SIG-M5 (cell line): ENCODE results near the gene ARMC10.
"Not testable (repeated sequence)": the region's sequence is repeated elsewhere in the genome, so short reads cannot be mapped to it uniquely, and the experiment has no call there.

ENCODE experiments used
- DNase-seq: peaks from one replicate; lab custom pipeline; 2025; lab: John Stamatoyannopoulos, UW

ARMC10 gene

DNA sequence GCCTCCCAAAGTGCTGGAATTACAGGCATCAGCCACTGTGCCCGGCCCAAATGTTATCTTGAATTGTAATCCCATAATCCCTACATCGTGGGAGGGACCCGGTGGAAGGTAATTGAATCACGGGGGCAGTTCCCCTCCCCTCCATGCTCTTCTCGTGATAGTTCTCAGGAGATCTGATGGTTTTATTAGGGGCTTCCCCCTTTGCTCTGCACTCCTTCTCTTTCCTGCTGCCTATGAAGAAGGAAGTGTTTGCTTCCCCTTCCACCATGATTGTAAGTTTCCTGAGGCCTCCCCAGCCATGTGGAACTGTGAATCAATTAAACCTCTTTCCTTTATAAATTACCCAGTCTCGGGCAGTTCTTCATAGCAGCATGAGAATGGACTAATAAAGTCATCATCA lies 3.3 kb downstream of the ARMC10 start:
- DNase-seq, result not testable (repeated sequence)

GRCh38 chr7:103079836-103080235 lies 4.9 kb downstream of the ARMC10 start:
- no peak for DNase-seq

DNA sequence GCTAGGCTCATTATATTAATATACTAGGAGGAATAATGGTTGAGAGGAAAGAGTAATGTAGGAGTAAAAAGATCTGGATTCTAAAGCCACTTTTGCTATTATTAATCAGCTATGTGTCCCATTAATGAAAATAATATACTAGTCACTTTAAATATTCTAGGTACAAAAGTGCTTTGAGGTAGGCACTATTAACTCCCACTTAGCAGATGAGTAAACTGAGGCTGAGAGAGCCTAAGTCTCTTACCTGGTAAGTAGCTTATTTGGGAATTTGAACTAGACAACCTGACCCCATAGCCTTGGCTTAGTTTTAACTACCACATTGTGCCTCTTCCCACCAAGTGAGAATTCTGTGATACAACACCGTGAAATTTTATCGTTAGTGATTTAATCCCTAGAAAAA lies 6.0 kb downstream of the ARMC10 start:
- DNase-seq, result no peak

DNA sequence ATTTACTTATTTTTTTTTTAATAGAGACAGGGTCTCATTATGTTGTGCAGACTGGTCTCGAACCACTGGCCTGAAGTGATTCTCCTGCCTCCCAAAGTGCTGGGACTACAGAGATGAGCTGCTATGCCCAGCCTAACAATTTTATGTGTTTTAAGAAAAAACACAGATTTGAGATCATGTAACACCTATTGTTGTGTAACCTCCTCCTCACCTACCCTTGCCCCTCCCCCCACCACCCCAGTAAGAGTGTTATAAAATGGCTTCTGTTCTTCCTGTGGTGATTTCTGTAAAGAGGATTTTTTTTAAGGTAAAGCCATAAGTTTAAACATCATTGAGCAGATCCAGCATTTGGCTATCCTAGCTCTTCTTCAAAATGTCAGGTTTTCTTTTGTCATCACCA lies 7.6 kb downstream of the ARMC10 start:
- DNase-seq, result no peak

DNA sequence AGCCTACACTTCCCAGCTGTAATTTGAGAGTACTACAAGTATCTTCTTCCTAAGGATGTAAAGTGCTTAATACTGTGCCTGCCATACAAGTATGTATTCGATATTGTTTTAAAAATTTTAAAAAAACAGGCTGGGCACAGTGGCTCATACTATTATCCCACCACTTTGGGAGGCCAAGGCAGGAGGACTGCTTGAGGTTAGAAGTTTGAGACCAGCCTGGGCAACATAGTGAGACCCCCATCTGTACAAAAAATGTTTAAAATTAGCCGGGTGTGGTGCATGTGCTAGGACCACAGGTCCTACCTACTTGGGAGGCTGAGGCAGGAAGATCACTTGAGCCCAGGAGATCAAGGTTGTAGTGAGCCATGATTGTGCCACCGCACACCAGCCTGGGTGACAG lies 8.3 kb downstream of the ARMC10 start:
- DNase-seq, result no peak

DNA sequence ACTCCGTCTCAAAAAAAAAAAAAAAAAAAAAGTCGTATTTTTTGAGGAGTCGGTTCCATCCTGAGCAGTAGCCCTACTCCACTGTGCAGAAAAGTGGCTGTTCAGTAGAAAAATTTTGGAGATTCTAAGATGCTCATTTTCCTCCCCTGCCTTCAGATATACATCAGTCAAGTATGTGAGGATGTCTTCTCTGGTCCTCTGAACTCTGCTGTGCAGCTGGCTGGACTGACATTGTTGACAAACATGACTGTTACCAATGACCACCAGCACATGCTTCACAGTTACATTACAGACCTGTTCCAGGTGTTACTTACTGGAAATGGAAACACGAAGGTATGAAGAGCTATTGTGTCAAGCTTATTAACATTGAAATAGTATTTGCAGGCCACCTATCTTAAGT lies 17.4 kb downstream of the ARMC10 start:
- not testable (repeated sequence) for DNase-seq

- DNase-seq, result no peak
Measured at GRCh38 chr7:103093429-103093828, 18.5 kb downstream of the ARMC10 start.

DNA sequence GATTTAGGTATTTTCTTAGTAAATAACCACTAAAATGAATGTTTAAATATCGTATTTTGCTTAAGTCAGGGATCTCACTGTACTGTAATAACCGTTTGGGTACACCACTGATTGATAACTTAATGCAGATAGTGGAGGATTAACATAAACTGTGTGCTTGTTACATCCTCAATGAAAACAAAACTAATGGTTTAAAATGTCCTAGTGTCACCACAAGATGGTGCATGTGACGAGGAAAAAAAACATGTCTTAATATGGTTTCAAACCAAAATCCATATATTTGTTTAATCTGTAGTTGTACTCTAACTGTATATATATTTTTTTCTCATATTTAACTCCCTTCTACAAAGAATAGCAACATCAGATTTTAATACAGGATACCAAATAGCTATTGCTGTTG lies 19.2 kb downstream of the ARMC10 start:
- DNase-seq, result no peak

DNA sequence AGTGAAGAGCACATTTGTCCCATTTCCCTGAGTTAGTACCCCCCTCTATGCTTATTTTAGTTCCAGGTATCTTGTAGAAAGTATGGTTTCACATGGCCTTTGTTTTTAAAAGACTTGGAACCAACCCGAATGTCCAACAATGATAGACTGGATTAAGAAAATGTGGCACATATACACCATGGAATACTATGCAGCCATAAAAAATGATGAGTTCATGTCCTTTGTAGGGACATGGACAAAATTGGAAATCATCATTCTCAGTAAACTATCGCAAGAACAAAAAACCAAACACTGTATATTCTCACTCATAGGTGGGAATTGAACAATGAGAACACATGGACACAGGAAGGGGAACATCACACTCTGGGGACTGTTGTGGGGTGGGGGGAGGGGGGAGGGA lies 20.6 kb downstream of the ARMC10 start:
- not testable (repeated sequence) for DNase-seq

GRCh38 chr7:103097041-103097440 lies 22.1 kb downstream of the ARMC10 start:
- DNase-seq, result no peak

- DNase-seq, result no peak
Measured at GRCh38 chr7:103100348-103100747, 25.4 kb downstream of the ARMC10 start.

GRCh38 chr7:103101543-103101942 lies 26.6 kb downstream of the ARMC10 start:
- DNase-seq, result no peak

- DNase-seq, result no peak
Measured at GRCh38 chr7:103106005-103106702, 31.2 kb downstream of the ARMC10 start.

- DNase-seq, result not testable (repeated sequence)
Measured at GRCh38 chr7:103106703-103107070, 31.7 kb downstream of the ARMC10 start.

DNA sequence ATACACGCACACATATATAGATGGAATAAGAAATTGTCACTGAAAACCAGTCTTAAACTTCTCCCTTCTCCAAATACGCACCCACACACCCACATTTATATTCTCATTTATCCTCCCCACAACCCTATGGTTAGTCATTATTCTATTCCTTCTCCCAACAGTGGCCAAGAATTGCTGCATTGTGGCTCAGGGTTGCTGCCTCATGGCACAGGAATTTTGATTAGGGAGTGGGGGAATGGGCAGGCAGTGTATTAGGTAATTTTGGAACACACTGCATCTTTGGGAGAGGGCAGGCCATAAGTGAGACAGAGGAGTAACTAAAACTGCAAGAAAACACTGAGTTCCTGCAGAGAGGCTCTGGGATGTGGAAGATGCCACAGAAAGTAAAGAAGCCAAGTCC lies 38.2 kb downstream of the ARMC10 start:
- no peak for DNase-seq

GRCh38 chr7:103114576-103115008 lies 39.7 kb downstream of the ARMC10 start:
- DNase-seq, result no peak

DNA sequence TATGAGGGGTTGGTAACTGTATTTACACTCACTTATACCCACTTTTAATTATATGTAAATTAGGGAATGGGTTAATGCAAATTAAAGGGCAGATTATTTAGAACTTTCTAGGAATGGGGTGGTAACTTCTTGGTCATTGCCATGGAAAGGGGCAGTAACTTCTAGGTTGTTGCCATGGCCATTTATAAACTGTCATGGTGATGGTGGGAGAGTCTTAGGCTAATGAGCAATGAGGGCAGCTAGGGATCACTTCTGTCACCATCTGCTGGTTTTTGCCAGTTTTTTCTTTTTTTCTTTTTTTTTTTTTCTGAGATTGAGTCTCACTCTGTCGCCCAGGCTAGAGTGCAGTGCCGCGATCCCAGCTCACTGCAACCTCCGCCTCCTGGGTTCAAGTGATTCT lies 40.8 kb downstream of the ARMC10 start:
- DNase-seq, result no peak

DNA sequence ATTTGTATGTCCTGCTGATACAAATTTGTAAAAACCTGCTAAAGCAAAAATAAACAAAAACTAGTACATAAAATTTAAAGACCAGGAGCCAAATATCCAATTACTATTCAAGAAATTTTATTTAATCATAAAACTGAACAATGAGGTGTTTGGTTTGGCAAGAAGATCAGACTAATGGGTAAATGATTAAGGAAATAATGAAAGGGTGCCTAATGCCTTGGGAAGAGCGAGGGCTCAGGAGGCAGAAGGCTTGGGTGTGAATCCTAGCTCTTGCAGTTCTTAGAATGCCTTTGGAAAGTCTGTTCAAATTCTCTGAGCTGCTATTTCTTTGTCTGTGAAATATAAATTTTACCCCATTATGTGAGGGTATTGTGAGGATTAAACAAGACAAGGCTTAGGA lies 41.6 kb downstream of the ARMC10 start:
- no peak for DNase-seq

DNA sequence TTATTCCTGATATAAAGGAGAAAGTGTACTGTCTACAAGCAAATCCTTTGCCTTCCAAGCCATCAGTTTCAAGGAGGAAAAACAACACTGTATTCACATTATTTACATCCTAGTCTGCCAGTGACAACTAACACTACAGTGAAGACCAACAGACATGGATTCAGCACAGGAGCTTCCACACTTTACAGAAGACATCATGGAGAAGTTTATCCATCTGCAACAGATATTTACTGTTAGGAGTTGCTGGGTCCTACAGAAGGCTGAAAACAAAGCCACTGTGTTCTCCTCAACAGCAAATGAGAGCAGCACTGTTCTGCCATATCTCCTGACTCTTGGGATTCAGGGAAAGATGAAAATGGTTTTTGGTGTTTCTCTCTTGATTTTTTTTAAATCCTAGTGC lies 42.1 kb downstream of the ARMC10 start:
- DNase-seq, result no peak

- DNase-seq, result no peak
Measured at GRCh38 chr7:103117465-103117864, 42.5 kb downstream of the ARMC10 start.

- no peak for DNase-seq
Measured at GRCh38 chr7:103119791-103120291, 44.9 kb downstream of the ARMC10 start.

DNA sequence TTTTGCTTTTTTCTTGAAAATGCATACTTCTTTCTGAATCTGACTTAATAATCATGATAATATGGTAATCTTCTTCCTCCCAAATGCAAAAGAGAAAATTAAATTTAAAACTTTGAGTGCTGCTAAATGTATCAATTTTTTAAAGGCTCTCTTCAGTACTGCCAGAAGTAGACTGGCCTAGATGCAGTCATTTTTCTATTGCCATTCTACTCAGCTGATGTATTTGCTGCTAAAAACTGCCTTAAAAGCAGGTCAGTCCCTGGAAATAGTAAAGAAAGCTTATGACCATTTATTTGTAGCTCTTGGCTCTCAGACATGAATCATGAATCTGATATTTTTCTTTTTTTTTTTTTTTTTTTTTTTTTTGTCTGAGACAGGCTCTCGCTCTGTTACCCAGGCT lies 45.4 kb downstream of the ARMC10 start:
- no peak for DNase-seq

DNA sequence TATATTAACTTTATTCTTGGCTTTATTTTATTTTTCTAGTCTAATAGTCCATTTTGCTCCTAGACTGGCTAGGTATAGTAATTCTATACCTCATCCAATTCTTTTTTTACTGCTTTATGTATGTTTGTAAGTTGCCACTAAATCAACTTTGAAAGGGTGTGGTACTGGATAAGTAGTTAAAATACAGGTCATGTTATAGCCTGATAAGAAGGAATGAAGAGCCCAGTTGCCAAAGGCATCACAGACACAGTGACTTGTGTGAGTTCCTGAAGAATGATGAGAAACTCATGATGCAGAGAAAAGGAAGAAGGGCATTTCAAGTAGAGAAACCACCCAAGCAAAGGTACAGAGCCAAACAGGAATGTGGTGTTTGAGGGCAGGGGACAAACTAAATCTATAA lies 46.7 kb downstream of the ARMC10 start:
- no peak for DNase-seq

- DNase-seq, result no peak
Measured at GRCh38 chr7:103123529-103123928, 48.6 kb downstream of the ARMC10 start.
